ENCODE data around the gene RPP25L. TPM values are rescaled to one million over a fixed set of nuclear protein-coding genes. Genes with fewer than 3 reads are reported as not detected.

RPP25L gene
- total RNA-seq, 1 experiment from 2014 or later: 17.2 TPM

- Histone ChIP-seq H3T11ph (ENCODE audit: low read length) (no peak overlapping the region), H3K9me3 (ENCODE audit: control insufficient read depth, low read depth, low read length) (no peaks in the 10 kb centered on the region), H3K14ac (ENCODE audit: insufficient read depth, low read length) (no peak overlapping the region; the same call in 1 of the 2 replicates), H4K91ac (ENCODE audit: insufficient read length, low read depth, low read length) (no peak overlapping the region), H3K79me2 (ENCODE audit: insufficient read depth, low read length) (no peaks in the 10 kb centered on the region), H3K4me2 (ENCODE audit: insufficient read depth, insufficient read length, low read length) (no peak overlapping the region), H3K9ac (ENCODE audit: extremely low read depth, insufficient read length, low read length) (no peak overlapping the region), H2AFZ (ENCODE audit: low read length) (no peak overlapping the region), H2BK15ac (ENCODE audit: low read depth, low read length) (no peak overlapping the region), H4K20me1 (ENCODE audit: control insufficient read depth, insufficient read depth, insufficient read length) (no peaks in the 10 kb centered on the region), H3K79me1 (ENCODE audit: insufficient read depth, low read depth, low read length, poor library complexity, severe bottlenecking) (no peaks in the 10 kb centered on the region), H2AK5ac (ENCODE audit: insufficient read length, low read length) (no peak overlapping the region), H3K56ac (ENCODE audit: insufficient read length, low read depth, low read length) (no peak overlapping the region), H2BK12ac (ENCODE audit: insufficient read length, low read depth, low read length) (no peak overlapping the region), H2BK20ac (ENCODE audit: low read depth, low read length, poor library complexity, severe bottlenecking) (no peak overlapping the region), H3K18ac (ENCODE audit: insufficient read length, low read depth, low read length) (no peak overlapping the region), H4K5ac (ENCODE audit: insufficient read length, low read depth, low read length) (no peak overlapping the region), H3K27ac (ENCODE audit: insufficient read length, low read depth, low read length) (no peak overlapping the region), H3K4me1 (ENCODE audit: insufficient read depth, low read length) (peaks cover 12% of the 10 kb centered on the region), H2BK5ac (ENCODE audit: insufficient read length, low read length) (no peak overlapping the region), H3K4ac (ENCODE audit: low read depth, low read length) (no peak overlapping the region), H3K27me3 (ENCODE audit: insufficient read depth, low read length) (peaks cover 22% of the 10 kb centered on the region), H3K23ac (ENCODE audit: insufficient read length, low read depth, low read length) (no peak overlapping the region), H3K23me2 (ENCODE audit: insufficient read length, low read depth, low read length, poor library complexity, severe bottlenecking) (peaks cover 7% of the 10 kb centered on the region), H2BK120ac (ENCODE audit: low read depth, low read length, poor library complexity, severe bottlenecking) (no peak overlapping the region), H4K8ac (replicated peaks; ENCODE audit: insufficient read length, low read depth, low read length) (no peak overlapping the region)
- peaks cover 0 to 5% of the 10 kb centered on the region in 2 experiments; a peak in 1 of 5 replicates for H3K9me3 Mint-ChIP-seq
- peaks cover 53 to 70% of the 10 kb centered on the region in 2 experiments for H3K4me1 Mint-ChIP-seq
- no CpG with 5 or more reads among the region's 21 CpGs for WGBS (ENCODE audit: extremely low coverage, insufficient read length, low lambda C conversion rate)
- DNase-seq: no peak
- no peak overlapping the region for H3K27ac Mint-ChIP-seq
- H3K27me3 Mint-ChIP-seq (ENCODE audit: low read depth): peaks cover 62% of the 10 kb centered on the region
- no peaks in the 10 kb centered on the region for H3K36me3 Mint-ChIP-seq (ENCODE audit: insufficient read depth in 1 of 3, low read depth in 3 of 3)
- H3K4me3 Mint-ChIP-seq: peak overlapping the region in 1 of 2 experiments; percentile 5; a peak in 2 of 5 replicates
- no peak for TF ChIP-seq CTCF (conservative IDR thresholded peaks at IDR 0.05)
Observed at GRCh38 chr9:34575862-34576596, 35.9 kb downstream of the RPP25L start.
